OCI-LY1 (cell line): Measurements from ENCODE around the gene AIP.

Experiments used
- CTCF ChIP-seq: fragments of 200-600 bp; sonication (generic), shearing (Covaris generic); IDR thresholded peaks from 2 replicates; pipeline ENCODE4 v1.5.1; 2017; ENCODE audit warnings: mild to moderate bottlenecking, antibody characterized with exemption, low read length, moderate library complexity, mixed read lengths
- EZH2 ChIP-seq: fragments of 200-600 bp; sonication (generic), shearing (Covaris generic); IDR thresholded peaks from 2 replicates; pipeline ENCODE4 v1.8.0; 2017; ENCODE audit warnings: borderline replicate concordance, mixed run types, mild to moderate bottlenecking, antibody characterized with exemption, low read length, moderate library complexity, mixed read lengths

- TF ChIP-seq CTCF (peak; percentile 96), EZH2 (no peak)
Measured at GRCh38 chr11:67505605-67506396, 23.0 kb downstream of the AIP start.
